Central memory CD8-positive, alpha-beta T cell (primary cell): ENCODE measurements around the gene KCNC1.

Experiments used
- ATAC-seq: fragments of 150-1000 bp; cut with Tn5 transposase; replicated peaks from 2 replicates; pipeline ENCODE4 v1.10.0; 2022; ENCODE audit warnings: mild to moderate bottlenecking, moderate FRiP score, moderate number of reproducible peaks; ENCODE audit not compliant: poor library complexity, severe bottlenecking; ENCODE audit errors: extremely low read depth
- DNase-seq, 2 donors: peaks; one replicate each; pipeline ENCODE4 v3.0.0; 2021; ENCODE audit warnings: low spot score in 2 of 2
- H3K27ac Mint-ChIP-seq: one replicate; pipeline ENCODE4 v1.8.0; 2022; ENCODE audit warnings: low read depth, mild to moderate bottlenecking, moderate library complexity, mixed read lengths
- H3K27me3 Mint-ChIP-seq: one replicate; pipeline ENCODE4 v1.8.0; 2022; ENCODE audit warnings: mixed read lengths
- H3K36me3 Mint-ChIP-seq: one replicate; pipeline ENCODE4 v1.8.0; 2022; ENCODE audit warnings: mild to moderate bottlenecking, moderate library complexity, mixed read lengths; ENCODE audit not compliant: insufficient read depth
- H3K4me1 Mint-ChIP-seq: one replicate; pipeline ENCODE4 v1.8.0; 2022; ENCODE audit warnings: mixed read lengths
- H3K4me3 Mint-ChIP-seq: one replicate; pipeline ENCODE4 v1.8.0; 2022; ENCODE audit warnings: mild to moderate bottlenecking, moderate library complexity, mixed read lengths
- H3K9me3 Mint-ChIP-seq: one replicate; pipeline ENCODE4 v1.8.0; 2022; ENCODE audit warnings: mixed read lengths

The KCNC1 gene

DNA sequence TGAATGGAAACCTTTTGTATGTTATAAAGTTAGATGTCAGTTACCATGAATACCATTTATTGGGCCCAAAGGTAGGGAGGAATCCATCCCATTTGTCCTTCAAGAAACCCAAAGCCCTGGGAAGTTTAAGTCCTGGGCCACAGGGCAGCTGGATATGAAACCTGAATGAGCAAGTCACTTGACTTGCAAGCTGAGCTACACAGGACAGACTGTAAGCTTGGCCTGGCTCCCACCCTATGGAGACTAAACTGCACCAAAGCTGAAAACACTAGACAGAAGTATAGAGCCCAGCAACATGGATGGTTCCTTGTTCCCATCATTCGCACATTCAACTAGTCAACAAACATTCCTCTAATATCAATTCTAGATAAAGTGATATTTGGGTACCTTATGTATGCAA is 71.3 kb downstream of the KCNC1 start:
- ATAC-seq (no peak), DNase-seq (no peak)
- no peak overlapping the region for H3K27ac Mint-ChIP-seq
- H3K36me3 Mint-ChIP-seq = peaks cover 3% of the 10 kb centered on the region
- peaks cover 9% of the 10 kb centered on the region for H3K4me1 Mint-ChIP-seq
- no peaks in the 10 kb centered on the region for H3K27me3 Mint-ChIP-seq
- no peaks in the 10 kb centered on the region for H3K9me3 Mint-ChIP-seq
- H3K4me3 Mint-ChIP-seq = no peak overlapping the region

- ATAC-seq = no peak
- H3K36me3 Mint-ChIP-seq = peaks cover 3% of the 10 kb centered on the region
- no peak overlapping the region for H3K4me3 Mint-ChIP-seq
- DNase-seq = no peak
- H3K27ac Mint-ChIP-seq = no peak overlapping the region
- no peaks in the 10 kb centered on the region for H3K9me3 Mint-ChIP-seq
- peaks cover 9% of the 10 kb centered on the region for H3K4me1 Mint-ChIP-seq
- no peaks in the 10 kb centered on the region for H3K27me3 Mint-ChIP-seq
Observed at GRCh38 chr11:17807034-17807433, 72.5 kb downstream of the KCNC1 start.

- Mint-ChIP-seq H3K4me1 (peaks cover 9% of the 10 kb centered on the region), H3K9me3 (no peaks in the 10 kb centered on the region), H3K4me3 (no peak overlapping the region), H3K27me3 (no peaks in the 10 kb centered on the region), H3K27ac (no peak overlapping the region), H3K36me3 (peaks cover 5% of the 10 kb centered on the region)
- no peak for DNase-seq
- no peak for ATAC-seq
Observed at GRCh38 chr11:17810041-17810440, 75.5 kb downstream of the KCNC1 start.

DNA sequence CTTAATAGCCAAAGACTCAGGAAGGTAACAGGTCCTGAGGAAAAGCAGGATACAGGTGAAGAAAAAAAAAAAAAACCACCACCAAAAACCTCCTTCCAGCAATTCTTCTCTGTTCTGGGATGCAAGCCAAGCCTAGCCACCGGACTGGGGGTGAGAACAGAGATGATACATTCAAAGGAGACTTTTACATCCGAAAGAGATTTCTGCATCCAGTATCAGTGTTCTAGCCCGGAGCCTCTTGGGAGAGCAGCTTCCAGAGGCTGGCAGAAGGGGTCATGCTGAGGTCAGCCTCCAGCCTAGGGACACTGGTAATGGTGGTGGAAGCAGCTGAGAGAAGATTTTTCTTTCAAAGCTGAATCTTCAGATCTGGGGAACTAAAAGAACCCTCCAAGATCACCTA is 76.2 kb downstream of the KCNC1 start:
- DNase-seq = no peak
- H3K4me3 Mint-ChIP-seq = no peak overlapping the region
- no peak overlapping the region for H3K27ac Mint-ChIP-seq
- no peaks in the 10 kb centered on the region for H3K27me3 Mint-ChIP-seq
- peaks cover 9% of the 10 kb centered on the region for H3K4me1 Mint-ChIP-seq
- peaks cover 5% of the 10 kb centered on the region for H3K36me3 Mint-ChIP-seq
- no peaks in the 10 kb centered on the region for H3K9me3 Mint-ChIP-seq
- ATAC-seq = no peak

GRCh38 chr11:17811352-17811751 is 76.8 kb downstream of the KCNC1 start:
- H3K27me3 Mint-ChIP-seq = no peaks in the 10 kb centered on the region
- H3K27ac Mint-ChIP-seq = no peak overlapping the region
- ATAC-seq = no peak
- H3K9me3 Mint-ChIP-seq = no peaks in the 10 kb centered on the region
- no peak for DNase-seq
- peaks cover 5% of the 10 kb centered on the region for H3K36me3 Mint-ChIP-seq
- no peak overlapping the region for H3K4me3 Mint-ChIP-seq
- H3K4me1 Mint-ChIP-seq = peaks cover 9% of the 10 kb centered on the region

DNA sequence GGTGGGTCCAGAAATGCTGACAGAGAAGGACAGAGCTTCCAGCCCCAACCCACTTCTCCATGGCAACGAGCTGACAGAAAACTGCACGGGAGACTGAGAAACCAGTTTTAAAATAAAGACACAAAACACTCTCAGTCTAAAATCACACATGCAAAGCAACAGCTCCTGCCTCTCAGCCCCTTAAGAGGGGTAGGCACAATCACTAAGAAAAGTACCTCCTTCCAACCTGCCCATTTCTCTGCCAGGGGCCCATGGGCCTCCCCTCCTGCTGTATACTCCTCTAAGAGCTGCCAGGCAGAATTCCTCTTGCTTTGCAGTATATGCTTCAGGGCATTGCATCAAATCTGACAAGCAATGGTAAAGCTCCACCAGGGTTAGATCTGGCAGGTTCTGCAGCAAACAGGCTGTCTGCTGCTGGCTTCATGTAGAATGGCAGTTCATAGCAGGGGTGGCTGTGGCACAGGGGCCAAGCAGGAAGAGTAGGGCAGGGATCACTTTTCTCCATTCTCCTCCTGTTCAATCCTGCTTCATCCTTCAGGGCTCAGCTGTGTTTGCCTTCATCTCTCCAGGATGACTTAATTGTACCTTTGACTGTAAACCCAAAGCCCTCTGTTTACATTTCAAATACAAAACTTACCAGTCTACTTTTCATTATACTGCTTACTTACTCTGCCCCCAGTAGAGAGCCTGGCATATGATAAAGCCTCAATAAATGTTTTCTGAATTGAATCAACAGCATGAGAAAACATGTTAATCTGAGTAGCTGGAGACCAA is 77.7 kb downstream of the KCNC1 start:
- Mint-ChIP-seq H3K9me3 (no peaks in the 10 kb centered on the region), H3K4me3 (no peak overlapping the region), H3K27ac (no peak overlapping the region), H3K27me3 (no peaks in the 10 kb centered on the region), H3K4me1 (peaks cover 9% of the 10 kb centered on the region), H3K36me3 (peaks cover 5% of the 10 kb centered on the region)
- no peak for DNase-seq
- no peak for ATAC-seq

DNA sequence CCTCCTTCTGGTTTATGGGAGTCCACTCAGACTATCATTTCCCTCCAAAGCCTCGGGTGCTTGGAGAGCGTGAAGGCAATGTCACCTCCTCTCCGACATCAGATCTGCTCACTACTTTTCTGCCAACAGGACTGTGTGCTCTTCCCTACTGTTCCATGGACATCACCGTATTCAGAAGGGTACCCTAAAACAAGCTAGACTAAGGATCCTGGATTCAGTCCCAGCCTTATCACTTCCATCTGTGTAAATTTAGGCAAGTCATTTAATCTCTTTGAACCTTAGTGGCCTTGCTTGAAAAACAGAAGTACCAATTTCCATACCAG is 78.2 kb downstream of the KCNC1 start:
- Mint-ChIP-seq H3K27ac (no peak overlapping the region), H3K36me3 (peaks cover 5% of the 10 kb centered on the region), H3K27me3 (no peaks in the 10 kb centered on the region), H3K4me1 (peaks cover 9% of the 10 kb centered on the region), H3K4me3 (no peak overlapping the region), H3K9me3 (no peaks in the 10 kb centered on the region)
- ATAC-seq (no peak), DNase-seq (no peak)

- DNase-seq = no peak
- peaks cover 5% of the 10 kb centered on the region for H3K36me3 Mint-ChIP-seq
Observed at GRCh38 chr11:17813391-17814059, 78.9 kb downstream of the KCNC1 start.

GRCh38 chr11:17814546-17814945 is 80.0 kb downstream of the KCNC1 start:
- Mint-ChIP-seq H3K27ac (no peak overlapping the region), H3K9me3 (no peaks in the 10 kb centered on the region), H3K4me3 (no peak overlapping the region), H3K27me3 (no peaks in the 10 kb centered on the region), H3K4me1 (peaks cover under 1% of the 10 kb centered on the region), H3K36me3 (peaks cover 2% of the 10 kb centered on the region)
- ATAC-seq = no peak
- no peak for DNase-seq

More at GRCh38 chr11:17813391-17814059, 78.9 kb downstream of the KCNC1 start:
- no peak for ATAC-seq
- H3K27me3 Mint-ChIP-seq = no peaks in the 10 kb centered on the region
- no peak overlapping the region for H3K4me3 Mint-ChIP-seq
- no peaks in the 10 kb centered on the region for H3K9me3 Mint-ChIP-seq
- H3K4me1 Mint-ChIP-seq = peaks cover 9% of the 10 kb centered on the region
- H3K27ac Mint-ChIP-seq = no peak overlapping the region

GRCh38 chr11:17816232-17816931 is 81.8 kb downstream of the KCNC1 start:
- H3K4me3 Mint-ChIP-seq = no peak overlapping the region
- ATAC-seq (no peak), DNase-seq (no peak)
- no peak overlapping the region for H3K27ac Mint-ChIP-seq
- H3K9me3 Mint-ChIP-seq = no peaks in the 10 kb centered on the region
- H3K36me3 Mint-ChIP-seq = peaks cover 2% of the 10 kb centered on the region
- H3K27me3 Mint-ChIP-seq = no peaks in the 10 kb centered on the region
- peaks cover 2% of the 10 kb centered on the region for H3K4me1 Mint-ChIP-seq

GRCh38 chr11:17821648-17822400 is 87.2 kb downstream of the KCNC1 start:
- Mint-ChIP-seq H3K4me1 (peaks cover 6% of the 10 kb centered on the region), H3K4me3 (no peak overlapping the region)

GRCh38 chr11:17822401-17822781 is 87.8 kb downstream of the KCNC1 start:
- no peak for DNase-seq
- no peak overlapping the region for H3K27ac Mint-ChIP-seq
- H3K4me3 Mint-ChIP-seq = no peak overlapping the region
- peaks cover 4% of the 10 kb centered on the region for H3K36me3 Mint-ChIP-seq
- no peak for ATAC-seq
- H3K9me3 Mint-ChIP-seq = no peaks in the 10 kb centered on the region
- H3K27me3 Mint-ChIP-seq = no peaks in the 10 kb centered on the region
- H3K4me1 Mint-ChIP-seq = peaks cover 6% of the 10 kb centered on the region

More at GRCh38 chr11:17821648-17822400, 87.2 kb downstream of the KCNC1 start:
- no peak overlapping the region for H3K27ac Mint-ChIP-seq
- peaks cover 2% of the 10 kb centered on the region for H3K36me3 Mint-ChIP-seq
- H3K9me3 Mint-ChIP-seq = no peaks in the 10 kb centered on the region
- ATAC-seq (no peak), DNase-seq (no peak)
- no peaks in the 10 kb centered on the region for H3K27me3 Mint-ChIP-seq
